Left lung (tissue), 10 donors: Measurements from ENCODE around the gene TSGA10IP. TPM values are rescaled to one million over a fixed set of nuclear protein-coding genes. Genes with fewer than 3 reads are reported as not detected.

Experiments used
- ATAC-seq: fragments of 200-7000 bp; cut with Tn5 transposase; one replicate; pipeline ENCODE4 v1.9.1; 2020; ENCODE audit warnings: moderate library complexity
- DNase-seq, 4 donors: peaks; one replicate each; pipeline ENCODE4 v3.0.0-alpha.2; 2013 to 2020
- H3K27ac ChIP-seq, 2 donors: fragments of 200-600 bp; sonication (generic) in 1 of 2; one replicate each; pipeline versions ENCODE4 v1.5.0 to v1.8.0; 2020 to 2021
- H3K27me3 ChIP-seq, 2 donors: fragments of 200-600 bp; sonication (generic) in 1 of 2; one replicate each; pipeline versions ENCODE4 v1.5.0 to v1.8.0; 2020 to 2021
- H3K36me3 ChIP-seq, 2 donors: fragments of 200-600 bp; sonication (generic) in 1 of 2; one replicate each; pipeline versions ENCODE4 v1.5.0 to v1.8.0; 2020 to 2021
- H3K4me1 ChIP-seq, 2 donors: fragments of 200-600 bp; one replicate each; pipeline ENCODE4 v1.8.0; 2021
- H3K4me3 ChIP-seq, 2 donors: fragments of 200-600 bp; sonication (generic) in 1 of 2; one replicate each; pipeline versions ENCODE4 v1.5.0 to v1.8.0; 2020 to 2021; ENCODE audit warnings: mild to moderate bottlenecking in 1 of 2
- H3K9me3 ChIP-seq, 2 donors: fragments of 200-600 bp; sonication (generic) in 1 of 2; one replicate each; pipeline versions ENCODE4 v1.5.0 to v1.8.0; 2020 to 2021
- CTCF ChIP-seq, 2 donors: fragments of 200-600 bp; sonication (generic) in 1 of 2; IDR thresholded peaks; one replicate each; pipeline versions ENCODE4 v1.5.0 to v1.8.0; 2021; ENCODE audit warnings: antibody characterized with exemption in 2 of 2
- intact Hi-C, 2 donors: fragments of 100-400 bp; cut with DNase I; formaldehyde crosslinking; loops; one replicate each; pipeline versions ENCODE4 v1.11.2 to v1.14.2; 2022
- polyA plus RNA-seq, 6 donors: library from polyadenylated mRNA; unstranded; fragments of 120-200 nt; gene quantifications; one replicate each; pipeline ENCODE4 v1.2.1, GENCODE V29; 2013; ENCODE audit not compliant: insufficient read length in 6 of 6
- total RNA-seq, 2 donors: library from RNA; stranded (reverse); fragmentation: NEBNext Ultra II Directional; extraction: Animal tissue kit (Norgen Biotek cat#: 25700); gene quantifications; one replicate each; pipeline ENCODE4 v1.2.1, GENCODE V29; 2021
- donor health status: DM: no; HTN: yes; CAD: no.
- donor health status: DM: no; HTN: no; CAD: no.

Gene TSGA10IP
- total and polyA plus RNA-seq, 8 donors: 0.26 to 1.0 (median 0.79) TPM; not detected in 3

DNA sequence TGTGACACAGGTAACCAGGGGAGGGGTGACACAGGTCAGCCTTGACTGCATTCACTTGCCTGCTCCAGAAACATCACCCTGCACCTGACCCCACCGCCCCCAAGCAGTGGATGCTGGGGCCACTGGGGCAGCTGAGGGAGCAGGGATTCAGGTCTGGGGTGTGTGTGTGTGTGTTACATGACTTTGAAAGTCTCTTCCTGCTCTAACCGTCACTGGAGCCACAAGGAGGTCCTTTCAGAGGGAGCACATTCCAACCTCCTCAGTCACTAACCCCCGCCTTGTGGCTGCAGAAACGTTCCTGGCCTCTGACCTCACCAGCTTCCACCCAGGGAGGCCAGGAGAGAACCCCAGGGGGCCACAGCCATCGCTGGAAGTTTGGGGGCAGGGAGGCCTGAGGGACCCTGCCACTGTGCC, 42.2 kb upstream of the TSGA10IP start:
- DNase-seq: no peak
- H3K36me3 ChIP-seq: no peaks in the 10 kb centered on the region
- H3K4me1 ChIP-seq: peaks cover 9 to 25% of the 10 kb centered on the region in 2 donors
- peak; percentile 15 for ATAC-seq
- peaks cover 0 to 7% of the 10 kb centered on the region in 2 donors for H3K27me3 ChIP-seq
- H3K27ac ChIP-seq: no peak overlapping the region
- intact Hi-C loops: no loop called here
- no peak overlapping the region for H3K4me3 ChIP-seq
- no peaks in the 10 kb centered on the region for H3K9me3 ChIP-seq
- no peak for TF ChIP-seq CTCF (IDR thresholded peaks at IDR 0.05)

GRCh38 chr11:65903715-65904114, 41.6 kb upstream of the TSGA10IP start:
- H3K9me3 ChIP-seq: no peaks in the 10 kb centered on the region
- H3K4me3 ChIP-seq: no peak overlapping the region
- TF ChIP-seq CTCF (IDR thresholded peaks at IDR 0.05): no peak
- DNase-seq: no peak
- H3K27ac ChIP-seq: no peak overlapping the region
- H3K4me1 ChIP-seq: peaks cover 9 to 19% of the 10 kb centered on the region in 2 donors
- peaks cover 0 to 7% of the 10 kb centered on the region in 2 donors for H3K27me3 ChIP-seq
- intact Hi-C loops: no loop called here
- no peak for ATAC-seq
- no peaks in the 10 kb centered on the region for H3K36me3 ChIP-seq

DNA sequence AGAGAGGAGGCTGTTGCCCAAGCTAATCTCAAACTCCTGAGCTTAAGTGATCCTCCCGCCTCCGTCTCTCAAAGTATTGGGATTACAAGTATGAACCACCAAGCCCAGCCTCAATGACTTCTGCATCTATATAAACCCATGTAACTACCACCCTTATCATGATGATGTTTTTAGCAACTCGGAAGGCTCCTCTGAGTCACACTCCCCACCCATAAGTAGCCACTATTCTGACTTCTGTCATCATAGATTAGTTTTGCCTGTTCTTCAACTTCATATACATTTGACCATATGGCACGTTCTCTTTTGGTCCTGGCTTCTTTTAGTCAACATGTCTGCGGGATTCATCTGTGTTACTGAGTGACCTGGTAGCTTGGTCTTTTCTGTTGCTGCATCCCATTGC, 38.7 kb upstream of the TSGA10IP start:
- Histone ChIP-seq H3K9me3 (no peaks in the 10 kb centered on the region), H3K4me1 (peaks cover 4 to 6% of the 10 kb centered on the region in 2 donors), H3K27ac (no peak overlapping the region), H3K4me3 (no peak overlapping the region), H3K36me3 (no peaks in the 10 kb centered on the region), H3K27me3 (peaks cover 0 to 9% of the 10 kb centered on the region in 2 donors)
- intact Hi-C loops: no loop called here
- TF ChIP-seq CTCF (IDR thresholded peaks at IDR 0.05): no peak
- DNase-seq (no peak), ATAC-seq (no peak)

- intact Hi-C loops: no loop called here
- Histone ChIP-seq H3K9me3 (no peaks in the 10 kb centered on the region), H3K4me1 (peaks cover 8 to 17% of the 10 kb centered on the region in 2 donors), H3K27ac (no peak overlapping the region), H3K27me3 (peaks cover 0 to 9% of the 10 kb centered on the region in 2 donors), H3K36me3 (no peaks in the 10 kb centered on the region), H3K4me3 (no peak overlapping the region)
- no peak for DNase-seq
- no peak for TF ChIP-seq CTCF (IDR thresholded peaks at IDR 0.05)
- no peak for ATAC-seq
These were observed 37.4 kb upstream of the TSGA10IP start for GRCh38 chr11:65907878-65908277.

- Histone ChIP-seq H3K36me3 (no peaks in the 10 kb centered on the region), H3K4me3 (no peak overlapping the region), H3K9me3 (no peaks in the 10 kb centered on the region), H3K27me3 (peaks cover 0 to 9% of the 10 kb centered on the region in 2 donors), H3K27ac (peak overlapping the region in 1 of 2 donors; percentile 13), H3K4me1 (peaks cover 30 to 47% of the 10 kb centered on the region in 2 donors)
- intact Hi-C loops: no loop called here
- peak in 1 of 2 donors; percentile 25 for TF ChIP-seq CTCF (IDR thresholded peaks at IDR 0.05)
- ATAC-seq (peak; percentile 14), DNase-seq (peak in 2 of 4 donors; percentile 64 to 86)
These were observed 33.4 kb upstream of the TSGA10IP start for GRCh38 chr11:65911682-65912568.
